ENCODE measurements around the gene SGPP2.

- TF ChIP-seq CTCF (IDR thresholded peaks at IDR 0.05) (no peak), EP300 (IDR thresholded peaks at IDR 0.05) (no peak)
Measured at GRCh38 chr2:222572264-222572721, 147.9 kb downstream of the SGPP2 start.

Measured in ovary (tissue), 3 donors.